Cerebellar nuclear complex (tissue), 1 donor: ENCODE data around the gene SMARCB1.
A peak's percentile ranks its signal among the peaks of the same experiment; 100 is the strongest.

Source experiments
- DNase-seq, 2 experiments: peaks; one replicate each; lab custom pipeline; 2025; lab: John Stamatoyannopoulos, UW

Gene SMARCB1

GRCh38 chr22:23831781-23832180, 45.0 kb downstream of the SMARCB1 start:
- no peak for DNase-seq

- no peak for DNase-seq
These were observed 45.7 kb downstream of the SMARCB1 start for GRCh38 chr22:23832226-23833016.

- DNase-seq, result no peak
These were observed 46.4 kb downstream of the SMARCB1 start for GRCh38 chr22:23833017-23833751.

- DNase-seq, result no peak
These were observed 47.1 kb downstream of the SMARCB1 start for GRCh38 chr22:23833911-23834317.

GRCh38 chr22:23834406-23834792, 47.6 kb downstream of the SMARCB1 start:
- DNase-seq, result no peak

- DNase-seq, result no peak
These were observed 48.2 kb downstream of the SMARCB1 start for GRCh38 chr22:23834793-23835483.

GRCh38 chr22:23835484-23836144, 48.8 kb downstream of the SMARCB1 start:
- no peak for DNase-seq

GRCh38 chr22:23836281-23836680, 49.5 kb downstream of the SMARCB1 start:
- no peak for DNase-seq

- DNase-seq, result no peak
These were observed 50.1 kb downstream of the SMARCB1 start for GRCh38 chr22:23836692-23837495.

GRCh38 chr22:23837496-23837859, 50.7 kb downstream of the SMARCB1 start:
- no peak for DNase-seq

GRCh38 chr22:23837911-23838680, 51.3 kb downstream of the SMARCB1 start:
- DNase-seq, result no peak

GRCh38 chr22:23838681-23839468, 52.1 kb downstream of the SMARCB1 start, which contains the start of gene DERL3:
Gene DERL3, minus strand, starts transcription at chr22:23839006. Its CDS starts 19 bp downstream, at chr22:23838987.
- peak; percentile 52 to 65 for DNase-seq

GRCh38 chr22:23840026-23840425, 53.3 kb downstream of the SMARCB1 start:
- DNase-seq, result no peak

- DNase-seq, result no peak
These were observed 54.5 kb downstream of the SMARCB1 start for GRCh38 chr22:23841292-23841691.

- DNase-seq, result no peak
These were observed 55.1 kb downstream of the SMARCB1 start for GRCh38 chr22:23841736-23842445.

GRCh38 chr22:23842599-23842998, 55.8 kb downstream of the SMARCB1 start:
- DNase-seq, result no peak

GRCh38 chr22:23844739-23845202, 58.0 kb downstream of the SMARCB1 start:
- no peak for DNase-seq

GRCh38 chr22:23845265-23846080, 58.7 kb downstream of the SMARCB1 start:
- DNase-seq, result no peak
